Measurements from ENCODE around the gene WSB1. TPM values are rescaled to one million over a fixed set of nuclear protein-coding genes. Genes with fewer than 3 reads are reported as not detected.
A peak's percentile ranks its signal among the peaks of the same experiment; 100 is the strongest.

Gene WSB1
- total RNA-seq, 1 donor from 2014 or later, result 79.4 TPM

GRCh38 chr17:27280527-27280926, 13.4 kb upstream of the WSB1 start:
- ATAC-seq, result no peak

- ATAC-seq, result no peak
Observed at GRCh38 chr17:27281438-27281837, 12.5 kb upstream of the WSB1 start.

GRCh38 chr17:27282054-27282551, 11.8 kb upstream of the WSB1 start:
- ATAC-seq, result no peak

GRCh38 chr17:27283060-27283459, 10.9 kb upstream of the WSB1 start:
- ATAC-seq, result no peak

- no peak for ATAC-seq
Observed at GRCh38 chr17:27283751-27284150, 10.2 kb upstream of the WSB1 start.

GRCh38 chr17:27284811-27285415, 9.0 kb upstream of the WSB1 start:
- no peak for ATAC-seq

- ATAC-seq, result no peak
Observed at GRCh38 chr17:27285516-27285915, 8.4 kb upstream of the WSB1 start.

- no peak for ATAC-seq
Observed at GRCh38 chr17:27288183-27288582, 5.7 kb upstream of the WSB1 start.

- no peak for ATAC-seq
Observed at GRCh38 chr17:27289856-27290255, 4.1 kb upstream of the WSB1 start.

- ATAC-seq, result no peak
Observed at GRCh38 chr17:27290916-27291598, 2.9 kb upstream of the WSB1 start.

- ATAC-seq, result no peak
Observed at GRCh38 chr17:27293359-27293897, 486 bp upstream of the WSB1 start.

- ATAC-seq, result peak; percentile 86
Observed at GRCh38 chr17:27294689-27295630, 1.0 kb downstream of the WSB1 start.

GRCh38 chr17:27295945-27296344, 2.0 kb downstream of the WSB1 start:
- no peak for ATAC-seq

- peak; percentile 19 for ATAC-seq
Observed at GRCh38 chr17:27296428-27296979, 2.6 kb downstream of the WSB1 start.

- ATAC-seq, result no peak
Observed at GRCh38 chr17:27299384-27300049, 5.6 kb downstream of the WSB1 start.

GRCh38 chr17:27303734-27304133, 9.8 kb downstream of the WSB1 start:
- ATAC-seq, result no peak

- no peak for ATAC-seq
Observed at GRCh38 chr17:27306276-27306835, 12.4 kb downstream of the WSB1 start.

- no peak for ATAC-seq
Observed at GRCh38 chr17:27310565-27311110, 16.7 kb downstream of the WSB1 start.

GRCh38 chr17:27313301-27313700, 19.4 kb downstream of the WSB1 start:
- no peak for ATAC-seq

GRCh38 chr17:27315322-27315721, 21.4 kb downstream of the WSB1 start:
- ATAC-seq, result no peak

GRCh38 chr17:27315796-27316465, 22.0 kb downstream of the WSB1 start:
- no peak for ATAC-seq

All from esophagus mucosa (tissue), 1 donor.